Uterus (tissue), 2 donors: ENCODE results near the gene CTIF.
A peak's percentile ranks its signal among the peaks of the same experiment; 100 is the strongest.

ENCODE experiments used
- POLR2A ChIP-seq, 2 donors: fragments of 450-650 bp; IDR thresholded peaks; one replicate each; pipeline ENCODE4 v1.6.1; 2016; ENCODE audit warnings: antibody characterized with exemption in 2 of 2, mild to moderate bottlenecking in 1 of 2, moderate library complexity in 1 of 2
- TF ChIP-seq, protein P1 (sequence below), 4 experiments: fragments of 200-600 bp in 2 of 4; fragments of 450-650 bp in 2 of 4; sonication (generic) in 2 of 4; IDR thresholded peaks; one replicate each; pipeline ENCODE4 v1.5.1; 2016 to 2019; ENCODE audit warnings: antibody characterized with exemption in 4 of 4, mild to moderate bottlenecking in 2 of 4, moderate library complexity in 1 of 4

DNA sequence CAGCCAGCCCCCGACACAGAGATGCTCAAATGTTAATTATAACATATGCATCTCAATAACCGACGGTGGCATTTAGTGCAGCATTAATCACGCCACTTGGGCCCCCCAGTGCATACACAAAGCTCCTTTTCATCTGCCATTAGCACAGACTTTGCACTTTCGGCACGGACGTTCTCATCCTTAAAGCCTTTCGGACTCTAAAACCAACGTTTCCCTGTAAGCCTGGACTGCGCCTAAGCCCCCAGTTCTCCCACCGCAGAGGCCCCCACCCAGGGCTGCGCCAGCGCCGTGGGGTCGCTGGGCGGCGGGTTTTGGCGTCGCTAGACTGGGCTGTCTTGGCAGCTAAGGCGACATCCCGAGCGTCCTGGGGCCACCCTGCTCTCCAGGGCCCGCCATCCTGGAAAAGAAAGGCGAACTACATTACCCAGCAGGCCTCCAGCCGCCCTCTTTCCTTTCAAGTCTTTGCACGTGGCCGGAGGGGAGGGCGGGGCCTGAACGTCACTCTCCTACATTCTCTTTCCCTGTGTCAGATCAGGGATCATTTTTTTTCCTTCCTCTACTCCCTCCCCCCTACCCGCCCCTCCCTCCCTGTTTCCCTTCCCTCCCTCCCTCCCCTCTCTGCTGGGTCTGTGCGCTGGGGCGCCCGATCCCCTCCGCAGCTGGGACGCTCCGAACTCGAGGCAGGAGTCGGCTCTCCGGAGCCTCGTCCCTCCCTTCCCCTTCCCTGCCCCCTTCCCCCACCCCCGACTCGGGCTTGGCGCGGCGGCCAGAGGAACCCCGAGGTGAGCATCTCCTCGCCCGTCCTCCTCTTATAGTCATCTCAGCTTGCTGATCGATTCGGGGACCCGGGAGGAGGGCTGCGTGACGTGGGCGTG, at the start of gene CTIF:
- TF ChIP-seq, protein P1, sequence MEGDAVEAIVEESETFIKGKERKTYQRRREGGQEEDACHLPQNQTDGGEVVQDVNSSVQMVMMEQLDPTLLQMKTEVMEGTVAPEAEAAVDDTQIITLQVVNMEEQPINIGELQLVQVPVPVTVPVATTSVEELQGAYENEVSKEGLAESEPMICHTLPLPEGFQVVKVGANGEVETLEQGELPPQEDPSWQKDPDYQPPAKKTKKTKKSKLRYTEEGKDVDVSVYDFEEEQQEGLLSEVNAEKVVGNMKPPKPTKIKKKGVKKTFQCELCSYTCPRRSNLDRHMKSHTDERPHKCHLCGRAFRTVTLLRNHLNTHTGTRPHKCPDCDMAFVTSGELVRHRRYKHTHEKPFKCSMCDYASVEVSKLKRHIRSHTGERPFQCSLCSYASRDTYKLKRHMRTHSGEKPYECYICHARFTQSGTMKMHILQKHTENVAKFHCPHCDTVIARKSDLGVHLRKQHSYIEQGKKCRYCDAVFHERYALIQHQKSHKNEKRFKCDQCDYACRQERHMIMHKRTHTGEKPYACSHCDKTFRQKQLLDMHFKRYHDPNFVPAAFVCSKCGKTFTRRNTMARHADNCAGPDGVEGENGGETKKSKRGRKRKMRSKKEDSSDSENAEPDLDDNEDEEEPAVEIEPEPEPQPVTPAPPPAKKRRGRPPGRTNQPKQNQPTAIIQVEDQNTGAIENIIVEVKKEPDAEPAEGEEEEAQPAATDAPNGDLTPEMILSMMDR (IDR thresholded peaks at IDR 0.05) = peak in 1 of 4 experiments; percentile 26
- TF ChIP-seq POLR2A (IDR thresholded peaks at IDR 0.05) = peak; percentile 29 to 44
